ENCODE results near the gene PITPNB. TPM values are rescaled to one million over a fixed set of nuclear protein-coding genes. Genes with fewer than 3 reads are reported as not detected.
A peak's percentile ranks its signal among the peaks of the same experiment; 100 is the strongest.

Gene PITPNB
- total RNA-seq, 1 experiment from 2014 or later = 19.3 TPM

- DNase-seq (ENCODE audit: low read depth) = peak; percentile 48
Observed at GRCh38 chr22:27919942-27920755, 1.1 kb upstream of the PITPNB start.

- DNase-seq (ENCODE audit: low read depth) = peak; percentile 65
Observed at GRCh38 chr22:27918341-27919221, 475 bp downstream of the PITPNB start.

GRCh38 chr22:27915986-27916385, 3.1 kb downstream of the PITPNB start:
- DNase-seq (ENCODE audit: low read depth) = no peak

- no peak for DNase-seq (ENCODE audit: low read depth)
Observed at GRCh38 chr22:27913162-27913741, 5.8 kb downstream of the PITPNB start.

- DNase-seq (ENCODE audit: low read depth) = no peak
Observed at GRCh38 chr22:27912101-27912500, 7.0 kb downstream of the PITPNB start.

- no peak for DNase-seq (ENCODE audit: low read depth)
Observed at GRCh38 chr22:27911330-27911729, 7.7 kb downstream of the PITPNB start.

GRCh38 chr22:27906241-27906640, 12.8 kb downstream of the PITPNB start:
- DNase-seq (ENCODE audit: low read depth) = no peak

- no peak for DNase-seq (ENCODE audit: low read depth)
Observed at GRCh38 chr22:27905653-27906052, 13.4 kb downstream of the PITPNB start.

- no peak for DNase-seq (ENCODE audit: low read depth)
Observed at GRCh38 chr22:27903805-27904473, 15.1 kb downstream of the PITPNB start.

- DNase-seq (ENCODE audit: low read depth) = no peak
Observed at GRCh38 chr22:27900153-27900552, 18.9 kb downstream of the PITPNB start.

- no peak for DNase-seq (ENCODE audit: low read depth)
Observed at GRCh38 chr22:27896245-27896644, 22.8 kb downstream of the PITPNB start.

- no peak for DNase-seq (ENCODE audit: low read depth)
Observed at GRCh38 chr22:27895600-27895999, 23.5 kb downstream of the PITPNB start.

GRCh38 chr22:27892811-27893210, 26.2 kb downstream of the PITPNB start:
- no peak for DNase-seq (ENCODE audit: low read depth)

- DNase-seq (ENCODE audit: low read depth) = no peak
Observed at GRCh38 chr22:27892064-27892463, 27.0 kb downstream of the PITPNB start.

- DNase-seq (ENCODE audit: low read depth) = no peak
Observed at GRCh38 chr22:27888310-27888709, 30.7 kb downstream of the PITPNB start.

GRCh38 chr22:27886843-27887151, 32.3 kb downstream of the PITPNB start:
- no peak for DNase-seq (ENCODE audit: low read depth)

GRCh38 chr22:27885977-27886842, 32.8 kb downstream of the PITPNB start:
- peak; percentile 67 for DNase-seq (ENCODE audit: low read depth)

- DNase-seq (ENCODE audit: low read depth) = no peak
Observed at GRCh38 chr22:27883656-27884350, 35.3 kb downstream of the PITPNB start.

GRCh38 chr22:27882507-27883290, 36.4 kb downstream of the PITPNB start:
- no peak for DNase-seq (ENCODE audit: low read depth)

- DNase-seq (ENCODE audit: low read depth) = no peak
Observed at GRCh38 chr22:27881421-27881820, 37.6 kb downstream of the PITPNB start.
